ENCODE data around the gene ZNF84. TPM values are rescaled to one million over a fixed set of nuclear protein-coding genes. Genes with fewer than 3 reads are reported as not detected.
A peak's percentile ranks its signal among the peaks of the same experiment; 100 is the strongest.

ZNF84 gene
- total RNA-seq = 10 to 100 TPM in 2 of 6 experiments, 1 to 10 TPM in 4; 5.1 to 10.2 (median 8.5) TPM
- long read RNA-seq, partial matches to known transcripts = 0 of 1 reads
- long read RNA-seq, other reads (novel, unspliced or antisense) = 1 of 1 reads

DNA sequence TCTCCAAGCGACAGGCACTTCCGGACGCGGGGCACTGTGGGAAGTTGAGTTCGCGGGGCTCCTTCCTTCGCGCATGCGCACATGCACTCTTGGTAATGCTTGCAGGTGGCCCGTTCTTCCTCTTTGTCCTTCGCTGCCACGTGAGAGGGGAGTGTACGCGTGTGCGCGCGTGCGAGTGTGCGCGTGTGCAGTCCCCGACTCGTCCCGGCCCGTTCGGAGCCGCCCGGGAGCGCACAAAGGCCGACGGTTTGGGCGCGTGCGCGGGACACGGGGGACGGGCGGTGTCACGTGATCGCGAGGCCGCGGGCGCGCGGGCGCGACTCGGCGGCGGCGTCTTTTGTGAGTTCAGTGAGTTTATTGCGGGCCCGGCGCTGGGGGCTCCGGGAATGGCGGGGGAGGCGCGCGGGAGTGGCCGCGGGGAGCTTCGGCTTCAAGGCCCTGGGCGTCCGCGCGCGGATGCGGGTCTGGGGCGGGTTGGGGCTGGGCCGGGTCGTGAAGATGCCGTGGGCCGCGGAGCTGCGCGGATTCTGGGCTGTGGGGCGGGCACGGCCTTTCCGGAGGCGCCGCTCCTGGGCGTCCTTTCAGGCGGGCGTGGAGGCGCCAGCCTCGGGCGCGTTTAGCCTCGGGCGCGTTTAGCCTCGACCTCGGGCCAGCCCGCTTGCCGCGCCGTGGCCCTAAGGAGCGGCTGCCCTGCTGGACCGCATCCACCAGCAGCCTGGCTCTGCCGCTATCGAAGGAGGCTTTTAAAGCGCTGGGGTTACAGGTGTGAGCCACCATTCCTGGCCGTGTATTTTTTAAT is at the start of gene ZNF84:
Gene ZNF84 (plus strand): TSS at position 303 of the 799 bp plus-strand sequence. CDS start 3,959 bp downstream, outside the sequence.
- Histone ChIP-seq H3K4me1 (peaks cover 0 to 6% (median 2%) of the 10 kb centered on the region in 4 donors), H3K27ac (peak within 1 kb of the TSS; percentile 82 to 93 (median 90)), H3K9me3 (peaks cover 2 to 38% (median 15%) of the 10 kb centered on the region in 4 donors), H3K36me3 (peaks cover 0 to 17% (median 6%) of the 10 kb centered on the region in 4 donors), H3K4me3 (peak within 1 kb of the TSS; percentile 72 to 93 (median 88)), H3K27me3 (no peaks in the 10 kb centered on the region)
- intact Hi-C loops (cut with DNase I) = no loop called here
- peak; percentile 97 to 99 (median 98) for ATAC-seq
- DNase-seq = peak; percentile 97 to 99 (median 99)
- TF ChIP-seq POLR2A (IDR thresholded peaks at IDR 0.05) = peak; percentile 70
- TF ChIP-seq CTCF (IDR thresholded peaks at IDR 0.05) = no peak
- 0% methylated on average over 32 of the region's 103 CpGs for WGBS (ENCODE audit: insufficient coverage, low coverage, low lambda C conversion rate, missing lambda C conversion rate)

GRCh38 chr12:132998741-132999140 is 38.6 kb upstream of the ZNF84 start:
- peaks cover 0 to 62% (median 21%) of the 10 kb centered on the region in 4 donors for H3K9me3 ChIP-seq
- no peak overlapping the region for H3K4me3 ChIP-seq
- TF ChIP-seq POLR2A (IDR thresholded peaks at IDR 0.05) (no peak), CTCF (IDR thresholded peaks at IDR 0.05) (no peak)
- H3K27ac ChIP-seq = no peak overlapping the region
- DNase-seq (no peak), ATAC-seq (no peak)
- 22% methylated on average over 1 of the region's 1 CpG for WGBS (ENCODE audit: insufficient coverage, low coverage, low lambda C conversion rate, missing lambda C conversion rate)
- H3K4me1 ChIP-seq = no peaks in the 10 kb centered on the region
- no peaks in the 10 kb centered on the region for H3K27me3 ChIP-seq
- peaks cover 0 to 5% (median 0%) of the 10 kb centered on the region in 4 donors for H3K36me3 ChIP-seq
- intact Hi-C loops (cut with DNase I) = no loop called here

GRCh38 chr12:133010657-133011297 is 26.5 kb upstream of the ZNF84 start:
- DNase-seq = no peak
- TF ChIP-seq POLR2A (IDR thresholded peaks at IDR 0.05) = no peak
- Histone ChIP-seq H3K4me1 (no peaks in the 10 kb centered on the region), H3K27me3 (no peaks in the 10 kb centered on the region), H3K27ac (no peak overlapping the region), H3K4me3 (no peak overlapping the region), H3K9me3 (peaks cover 0 to 52% (median 41%) of the 10 kb centered on the region in 4 donors), H3K36me3 (peaks cover 0 to 68% (median 16%) of the 10 kb centered on the region in 4 donors)
- no peak for ATAC-seq
- WGBS (ENCODE audit: insufficient coverage, low coverage, low lambda C conversion rate, missing lambda C conversion rate) = 97% methylated on average over 3 of the region's 6 CpGs
- intact Hi-C loops (cut with DNase I) = no loop called here

- 88% methylated on average over 2 of the region's 2 CpGs for WGBS (ENCODE audit: insufficient coverage, low coverage, low lambda C conversion rate, missing lambda C conversion rate)
- Histone ChIP-seq H3K36me3 (no peaks in the 10 kb centered on the region), H3K9me3 (peaks cover 0 to 13% (median 4%) of the 10 kb centered on the region in 4 donors)
Observed at GRCh38 chr12:133023566-133023965, 13.7 kb upstream of the ZNF84 start.

More at GRCh38 chr12:133023566-133023965, 13.7 kb upstream of the ZNF84 start:
- intact Hi-C loops (cut with DNase I) = no loop called here
- Histone ChIP-seq H3K4me3 (no peak overlapping the region), H3K27ac (no peak overlapping the region), H3K4me1 (no peaks in the 10 kb centered on the region), H3K27me3 (no peaks in the 10 kb centered on the region)
- ATAC-seq (no peak), DNase-seq (no peak)
- TF ChIP-seq POLR2A (IDR thresholded peaks at IDR 0.05) = no peak
- no peak for TF ChIP-seq CTCF (IDR thresholded peaks at IDR 0.05)

Measured in right lobe of liver (tissue), 6 donors.